PC-9 (cell line): ENCODE data around the gene PLCG2. TPM values are rescaled to one million over a fixed set of nuclear protein-coding genes. Genes with fewer than 3 reads are reported as not detected.

Experiments used
- BruUV-seq: library from RNA; stranded (reverse); fragments of 400-500 nt; replicated peaks from 2 replicates; lab custom pipeline; 2021; lab: Mats Ljungman, UMichigan
- CTCF ChIA-PET: fragments of 300-600 bp; sonication (Branson Sonifier 250); formaldehyde crosslinking; loops from one replicate; lab custom pipeline; 2022; ENCODE audit warnings: antibody characterized with exemption; lab: Charles Lee
- POLR2A ChIA-PET: fragments of 300-600 bp; sonication (Branson Sonifier 250); formaldehyde crosslinking; loops from one replicate; lab custom pipeline; 2022; ENCODE audit warnings: antibody characterized with exemption; ENCODE audit not compliant: unreplicated experiment; lab: Charles Lee
- DNase-seq, 2 experiments: peaks; one replicate each; pipeline versions ENCODE4 v3.0.0 to v3.0.0-alpha.2; 2015 to 2022; ENCODE audit warnings: mixed read lengths in 1 of 2
- H2AFZ ChIP-seq: fragments of 200-600 bp; sonication (generic); 2 replicates; pipeline ENCODE4 v1.8.1; 2017; ENCODE audit warnings: antibody characterized with exemption
- H3F3A ChIP-seq: fragments of 200-600 bp; sonication (generic); 2 replicates; pipeline ENCODE4 v1.8.1; 2017; ENCODE audit warnings: antibody characterized with exemption, mild to moderate bottlenecking, low read depth; ENCODE audit not compliant: insufficient read depth
- H3K27ac ChIP-seq: fragments of 200-600 bp; sonication (generic); 2 replicates; pipeline ENCODE4 v1.6.1; 2016; ENCODE audit warnings: mixed run types
- H3K27me3 ChIP-seq: fragments of 200-600 bp; sonication (generic); 2 replicates; pipeline ENCODE4 v1.6.1; 2016; ENCODE audit warnings: low read depth, mixed run types; ENCODE audit not compliant: insufficient read depth
- H3K36me3 ChIP-seq: fragments of 200-600 bp; sonication (generic); 2 replicates; pipeline ENCODE4 v1.6.1; 2016; ENCODE audit warnings: low read depth, mixed run types
- H3K4me1 ChIP-seq: fragments of 200-600 bp; sonication (generic); replicated peaks from 2 replicates; pipeline ENCODE4 v1.6.1; 2016; ENCODE audit warnings: mixed run types; ENCODE audit not compliant: insufficient read depth
- H3K4me2 ChIP-seq: fragments of 200-600 bp; sonication (generic); 2 replicates; pipeline ENCODE4 v1.6.1; 2017; ENCODE audit warnings: mixed run types
- H3K4me3 ChIP-seq: fragments of 200-600 bp; sonication (generic); 2 replicates; pipeline ENCODE4 v1.6.1; 2016; ENCODE audit warnings: mixed run types
- H3K79me2 ChIP-seq: fragments of 200-600 bp; sonication (generic); 2 replicates; pipeline ENCODE4 v1.6.1; 2017; ENCODE audit warnings: low read depth, mixed run types
- H3K9me2 ChIP-seq: fragments of 200-600 bp; sonication (generic); 2 replicates; pipeline ENCODE4 v1.8.1; 2017; ENCODE audit warnings: mild to moderate bottlenecking; ENCODE audit not compliant: insufficient read depth
- H3K9me3 ChIP-seq: fragments of 200-600 bp; sonication (generic); 2 replicates; pipeline ENCODE4 v1.8.1; 2016; ENCODE audit warnings: low read depth; ENCODE audit not compliant: insufficient read depth
- H4K20me1 ChIP-seq: fragments of 200-600 bp; sonication (generic); 2 replicates; pipeline ENCODE4 v1.8.1; 2017; ENCODE audit not compliant: insufficient read depth
- EZH2 ChIP-seq: fragments of 200-600 bp; sonication (generic); IDR thresholded peaks from 2 replicates; pipeline ENCODE4 v1.8.0; 2017; ENCODE audit warnings: antibody characterized with exemption, low read depth
- intact Hi-C: fragments of 100-400 bp; cut with micrococcal nuclease; formaldehyde crosslinking; loops from one replicate; pipeline ENCODE4 v1.10.0; 2022; ENCODE audit not compliant: unreplicated experiment
- total RNA-seq: library from RNA; stranded (reverse); gene quantifications from 2 replicates; pipeline ENCODE4 v1.2.3, GENCODE V29; 2021
- TF ChIP-seq, protein P1 (sequence below): fragments of 200-600 bp; sonication (generic); conservative IDR thresholded peaks from 2 replicates; pipeline ENCODE4 v1.6.1; 2017; ENCODE audit warnings: mixed run types, antibody characterized with exemption, mild to moderate bottlenecking, moderate library complexity

Gene PLCG2
- total RNA-seq, 1 experiment from 2014 or later: 10.8 TPM

DNA sequence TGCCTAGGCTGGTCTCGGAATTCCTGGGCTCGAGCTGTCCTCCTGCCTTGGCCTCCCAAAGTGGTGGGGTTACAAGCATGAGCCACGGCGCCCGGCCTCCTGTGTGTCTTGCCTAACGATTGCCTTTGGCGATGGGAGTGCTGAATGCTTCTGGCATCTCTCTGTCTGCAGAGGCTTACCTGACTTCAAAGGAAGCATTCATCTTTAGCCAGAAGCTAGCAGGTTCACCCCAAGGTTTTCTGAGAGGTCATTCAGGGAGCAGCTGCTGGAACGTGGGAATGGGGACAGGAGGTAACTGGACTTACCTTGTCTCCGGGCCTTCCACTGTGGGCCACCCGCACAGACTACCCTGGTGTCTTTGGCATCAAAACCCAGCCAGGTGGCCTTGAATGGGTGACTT is 54.7 kb downstream of the PLCG2 start:
- no peaks in the 10 kb centered on the region for H3F3A ChIP-seq
- ChIA-PET POLR2A (no interaction called here), CTCF (interaction anchor here (0.7 kb wide), 1 partner anchor 28 kb away, joined by 5 read pairs; no protein-coding TSS in a partner anchor)
- H3K9me2 ChIP-seq: no peaks in the 10 kb centered on the region
- H3K4me3 ChIP-seq: no peak overlapping the region
- no peak overlapping the region for H3K27ac ChIP-seq
- H3K9me3 ChIP-seq: no peaks in the 10 kb centered on the region
- no peaks in the 10 kb centered on the region; the same call in 1 of the 2 replicates for H3K4me1 ChIP-seq
- no peaks in the 10 kb centered on the region for H4K20me1 ChIP-seq
- H3K79me2 ChIP-seq: no peaks in the 10 kb centered on the region
- no peak overlapping the region for H3K4me2 ChIP-seq
- TF ChIP-seq EZH2: no peak
- TF ChIP-seq, protein P1, sequence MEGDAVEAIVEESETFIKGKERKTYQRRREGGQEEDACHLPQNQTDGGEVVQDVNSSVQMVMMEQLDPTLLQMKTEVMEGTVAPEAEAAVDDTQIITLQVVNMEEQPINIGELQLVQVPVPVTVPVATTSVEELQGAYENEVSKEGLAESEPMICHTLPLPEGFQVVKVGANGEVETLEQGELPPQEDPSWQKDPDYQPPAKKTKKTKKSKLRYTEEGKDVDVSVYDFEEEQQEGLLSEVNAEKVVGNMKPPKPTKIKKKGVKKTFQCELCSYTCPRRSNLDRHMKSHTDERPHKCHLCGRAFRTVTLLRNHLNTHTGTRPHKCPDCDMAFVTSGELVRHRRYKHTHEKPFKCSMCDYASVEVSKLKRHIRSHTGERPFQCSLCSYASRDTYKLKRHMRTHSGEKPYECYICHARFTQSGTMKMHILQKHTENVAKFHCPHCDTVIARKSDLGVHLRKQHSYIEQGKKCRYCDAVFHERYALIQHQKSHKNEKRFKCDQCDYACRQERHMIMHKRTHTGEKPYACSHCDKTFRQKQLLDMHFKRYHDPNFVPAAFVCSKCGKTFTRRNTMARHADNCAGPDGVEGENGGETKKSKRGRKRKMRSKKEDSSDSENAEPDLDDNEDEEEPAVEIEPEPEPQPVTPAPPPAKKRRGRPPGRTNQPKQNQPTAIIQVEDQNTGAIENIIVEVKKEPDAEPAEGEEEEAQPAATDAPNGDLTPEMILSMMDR: no peak
- no peaks in the 10 kb centered on the region for H3K27me3 ChIP-seq
- no peak overlapping the region for H2AFZ ChIP-seq
- intact Hi-C loops: no loop called here
- DNase-seq: peak in 1 of 2 experiments; percentile 85
- no peaks in the 10 kb centered on the region for H3K36me3 ChIP-seq
- no TSS peak for BruUV-seq

DNA sequence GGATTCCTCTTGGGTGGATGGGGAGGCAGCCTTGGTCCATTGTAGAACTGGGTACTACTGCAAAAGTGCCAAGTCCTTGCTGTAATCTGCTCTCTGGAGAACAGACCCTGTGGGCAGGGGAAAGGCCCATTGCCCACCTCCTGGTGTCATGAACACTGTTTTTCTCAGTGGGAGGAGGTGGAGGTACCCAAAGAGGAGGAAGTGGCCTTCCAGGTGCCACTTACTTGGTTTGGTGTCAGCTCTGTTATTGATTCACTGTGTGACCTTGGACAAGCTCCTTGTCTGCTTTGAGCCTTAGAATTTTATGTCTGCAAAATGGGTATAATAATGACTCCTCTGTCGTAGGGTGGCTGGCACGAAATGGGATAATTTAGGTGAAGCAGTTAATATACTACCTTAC is 55.8 kb downstream of the PLCG2 start:
- Histone ChIP-seq H2AFZ (no peak overlapping the region), H3K9me2 (no peaks in the 10 kb centered on the region), H4K20me1 (no peaks in the 10 kb centered on the region), H3K27me3 (no peaks in the 10 kb centered on the region), H3K9me3 (no peaks in the 10 kb centered on the region), H3F3A (no peaks in the 10 kb centered on the region), H3K36me3 (no peaks in the 10 kb centered on the region), H3K4me2 (no peak overlapping the region), H3K4me3 (no peak overlapping the region), H3K79me2 (no peaks in the 10 kb centered on the region), H3K27ac (no peak overlapping the region), H3K4me1 (no peaks in the 10 kb centered on the region; the same call in 1 of the 2 replicates)
- CTCF ChIA-PET: no interaction called here
- no peak for DNase-seq
- TF ChIP-seq, protein P1: no peak
- no peak for TF ChIP-seq EZH2
- POLR2A ChIA-PET: no interaction called here
- BruUV-seq: no TSS peak
- intact Hi-C loops: no loop called here

DNA sequence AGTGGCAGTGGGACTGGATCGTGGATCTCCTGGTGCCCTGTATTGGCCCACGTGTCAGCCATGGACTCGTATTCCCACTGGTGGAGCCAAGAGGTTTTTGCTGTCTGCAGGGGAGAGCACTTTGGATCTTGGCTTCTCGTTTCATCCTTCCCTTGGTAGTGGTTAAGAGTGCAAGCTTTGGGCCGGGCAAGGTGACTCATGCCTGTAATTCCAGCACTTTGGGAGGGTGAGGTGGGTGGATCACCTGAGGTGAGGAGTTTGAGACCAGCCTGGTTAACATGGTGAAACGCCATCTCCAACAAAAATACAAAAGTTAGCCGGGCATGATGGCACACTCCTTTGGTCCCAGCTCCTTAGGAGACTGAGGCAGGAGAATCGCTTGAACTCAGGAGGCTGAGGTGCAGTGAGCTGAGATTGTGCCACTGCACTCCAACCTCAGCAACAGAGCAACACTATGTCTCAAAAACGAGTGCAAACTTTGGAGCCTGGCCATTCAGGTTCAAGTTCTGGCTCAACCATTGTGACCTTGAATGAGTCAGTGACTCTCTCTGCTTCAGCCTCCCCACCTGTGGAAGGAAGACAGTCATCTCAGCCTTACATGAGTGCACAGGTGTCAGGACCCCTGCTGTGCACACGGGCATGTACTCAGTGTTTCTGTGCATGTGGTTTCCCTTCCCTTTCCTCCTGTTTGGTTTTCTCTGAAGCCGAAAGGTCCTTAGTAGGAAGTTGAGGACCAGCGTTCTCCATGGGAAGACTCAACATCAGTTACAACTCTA is 57.4 kb downstream of the PLCG2 start:
- CTCF ChIA-PET: no interaction called here
- TF ChIP-seq, protein P1: no peak
- TF ChIP-seq EZH2: no peak
- H2AFZ ChIP-seq: no peak overlapping the region
- intact Hi-C loops: no loop called here
- H3F3A ChIP-seq: no peaks in the 10 kb centered on the region
- H3K36me3 ChIP-seq: no peaks in the 10 kb centered on the region
- no peaks in the 10 kb centered on the region; the same call in 1 of the 2 replicates for H3K4me1 ChIP-seq
- POLR2A ChIA-PET: no interaction called here
- BruUV-seq: no TSS peak
- H3K4me2 ChIP-seq: no peak overlapping the region
- H3K9me2 ChIP-seq: no peaks in the 10 kb centered on the region
- no peak overlapping the region for H3K27ac ChIP-seq
- no peaks in the 10 kb centered on the region for H3K9me3 ChIP-seq
- H3K4me3 ChIP-seq: no peak overlapping the region
- no peaks in the 10 kb centered on the region for H4K20me1 ChIP-seq
- peak in 1 of 2 experiments; percentile 41 for DNase-seq
- H3K27me3 ChIP-seq: no peaks in the 10 kb centered on the region
- no peaks in the 10 kb centered on the region for H3K79me2 ChIP-seq
